ENCODE results near the gene ZFPM1. TPM values are rescaled to one million over a fixed set of nuclear protein-coding genes. Genes with fewer than 3 reads are reported as not detected.
"Not testable (repeated sequence)": the region's sequence is repeated elsewhere in the genome, so short reads cannot be mapped to it uniquely, and the experiment has no call there.

Gene ZFPM1
- total RNA-seq, 1 donor from 2014 or later = 0.52 TPM

GRCh38 chr16:88517208-88517774, 64.2 kb downstream of the ZFPM1 start:
- not testable (repeated sequence) for H3K27ac ChIP-seq (ENCODE audit: low read depth, low read length); H3K4me1 ChIP-seq (ENCODE audit: control insufficient read depth in 3 of 3, insufficient read depth in 3 of 3, low read length in 3 of 3); H3K36me3 ChIP-seq (ENCODE audit: control insufficient read depth in 3 of 3, insufficient read depth in 3 of 3, low read length in 3 of 3); H3K9ac ChIP-seq (ENCODE audit: low read depth in 1 of 3, low read length in 3 of 3); H3K9me3 ChIP-seq (ENCODE audit: control insufficient read depth in 3 of 3, low read length in 3 of 3); H3K4me3 ChIP-seq (ENCODE audit: low read length in 3 of 3)
- peaks cover 28 to 46% (median 32%) of the 10 kb centered on the region in 3 donors for H3K27me3 ChIP-seq (ENCODE audit: control insufficient read depth in 3 of 3, insufficient read depth in 3 of 3, low read length in 3 of 3)

- peaks cover 37 to 57% (median 39%) of the 10 kb centered on the region in 3 donors for H3K27me3 ChIP-seq (ENCODE audit: control insufficient read depth in 3 of 3, insufficient read depth in 3 of 3, low read length in 3 of 3)
- H3K36me3 ChIP-seq (ENCODE audit: control insufficient read depth in 3 of 3, insufficient read depth in 3 of 3, low read length in 3 of 3) = not testable (repeated sequence)
Measured at GRCh38 chr16:88518411-88519111, 65.5 kb downstream of the ZFPM1 start.

GRCh38 chr16:88519240-88519639, 66.2 kb downstream of the ZFPM1 start:
- Histone ChIP-seq H3K27me3 (ENCODE audit: control insufficient read depth in 3 of 3, insufficient read depth in 3 of 3, low read length in 3 of 3) (peaks cover 41 to 63% (median 45%) of the 10 kb centered on the region in 3 donors), H3K4me3 (ENCODE audit: low read length in 3 of 3) (no peak overlapping the region), H3K27ac (ENCODE audit: low read depth, low read length) (no peak overlapping the region), H3K36me3 (ENCODE audit: control insufficient read depth in 3 of 3, insufficient read depth in 3 of 3, low read length in 3 of 3) (no peaks in the 10 kb centered on the region), H3K9ac (ENCODE audit: low read depth in 1 of 3, low read length in 3 of 3) (no peak overlapping the region), H3K9me3 (ENCODE audit: control insufficient read depth in 3 of 3, low read length in 3 of 3) (no peaks in the 10 kb centered on the region), H3K4me1 (ENCODE audit: control insufficient read depth in 3 of 3, insufficient read depth in 3 of 3, low read length in 3 of 3) (no peaks in the 10 kb centered on the region)

More at GRCh38 chr16:88518411-88519111, 65.5 kb downstream of the ZFPM1 start:
- not testable (repeated sequence) for H3K4me1 ChIP-seq (ENCODE audit: control insufficient read depth in 3 of 3, insufficient read depth in 3 of 3, low read length in 3 of 3); H3K9ac ChIP-seq (ENCODE audit: low read depth in 1 of 3, low read length in 3 of 3); H3K27ac ChIP-seq (ENCODE audit: low read depth, low read length); H3K4me3 ChIP-seq (ENCODE audit: low read length in 3 of 3); H3K9me3 ChIP-seq (ENCODE audit: control insufficient read depth in 3 of 3, low read length in 3 of 3)

- Histone ChIP-seq H3K27me3 (ENCODE audit: control insufficient read depth in 3 of 3, insufficient read depth in 3 of 3, low read length in 3 of 3) (peaks cover 48 to 65% (median 51%) of the 10 kb centered on the region in 3 donors), H3K36me3 (ENCODE audit: control insufficient read depth in 3 of 3, insufficient read depth in 3 of 3, low read length in 3 of 3) (no peaks in the 10 kb centered on the region), H3K4me3 (ENCODE audit: low read length in 3 of 3) (no peak overlapping the region), H3K27ac (ENCODE audit: low read depth, low read length) (no peak overlapping the region), H3K4me1 (ENCODE audit: control insufficient read depth in 3 of 3, insufficient read depth in 3 of 3, low read length in 3 of 3) (peaks cover 0 to 6% (median 2%) of the 10 kb centered on the region in 3 donors), H3K9me3 (ENCODE audit: control insufficient read depth in 3 of 3, low read length in 3 of 3) (no peaks in the 10 kb centered on the region), H3K9ac (ENCODE audit: low read depth in 1 of 3, low read length in 3 of 3) (no peak overlapping the region)
Measured at GRCh38 chr16:88519938-88520653, 67.0 kb downstream of the ZFPM1 start.

GRCh38 chr16:88521674-88522073, 68.6 kb downstream of the ZFPM1 start:
- no peak overlapping the region for H3K27ac ChIP-seq (ENCODE audit: low read depth, low read length)
- H3K4me1 ChIP-seq (ENCODE audit: control insufficient read depth in 3 of 3, insufficient read depth in 3 of 3, low read length in 3 of 3) = peaks cover 6 to 20% (median 9%) of the 10 kb centered on the region in 3 donors
- H3K9me3 ChIP-seq (ENCODE audit: control insufficient read depth in 3 of 3, low read length in 3 of 3) = no peaks in the 10 kb centered on the region
- H3K4me3 ChIP-seq (ENCODE audit: low read length in 3 of 3) = no peak overlapping the region
- peaks cover 49 to 68% (median 53%) of the 10 kb centered on the region in 3 donors for H3K27me3 ChIP-seq (ENCODE audit: control insufficient read depth in 3 of 3, insufficient read depth in 3 of 3, low read length in 3 of 3)
- H3K36me3 ChIP-seq (ENCODE audit: control insufficient read depth in 3 of 3, insufficient read depth in 3 of 3, low read length in 3 of 3) = no peaks in the 10 kb centered on the region
- H3K9ac ChIP-seq (ENCODE audit: low read depth in 1 of 3, low read length in 3 of 3) = no peak overlapping the region

- no peaks in the 10 kb centered on the region for H3K9me3 ChIP-seq (ENCODE audit: control insufficient read depth in 3 of 3, low read length in 3 of 3)
- H3K36me3 ChIP-seq (ENCODE audit: control insufficient read depth in 3 of 3, insufficient read depth in 3 of 3, low read length in 3 of 3) = no peaks in the 10 kb centered on the region
- no peak overlapping the region for H3K9ac ChIP-seq (ENCODE audit: low read depth in 1 of 3, low read length in 3 of 3)
- H3K4me3 ChIP-seq (ENCODE audit: low read length in 3 of 3) = no peak overlapping the region
- H3K4me1 ChIP-seq (ENCODE audit: control insufficient read depth in 3 of 3, insufficient read depth in 3 of 3, low read length in 3 of 3) = peaks cover 13 to 27% (median 16%) of the 10 kb centered on the region in 3 donors
- H3K27me3 ChIP-seq (ENCODE audit: control insufficient read depth in 3 of 3, insufficient read depth in 3 of 3, low read length in 3 of 3) = peaks cover 49 to 76% (median 59%) of the 10 kb centered on the region in 3 donors
- H3K27ac ChIP-seq (ENCODE audit: low read depth, low read length) = no peak overlapping the region
Measured at GRCh38 chr16:88522276-88522949, 69.3 kb downstream of the ZFPM1 start.

GRCh38 chr16:88523309-88524161, 70.5 kb downstream of the ZFPM1 start:
- Histone ChIP-seq H3K36me3 (ENCODE audit: control insufficient read depth in 3 of 3, insufficient read depth in 3 of 3, low read length in 3 of 3) (no peaks in the 10 kb centered on the region), H3K27ac (ENCODE audit: low read depth, low read length) (no peak overlapping the region), H3K4me3 (ENCODE audit: low read length in 3 of 3) (no peak overlapping the region), H3K9me3 (ENCODE audit: control insufficient read depth in 3 of 3, low read length in 3 of 3) (no peaks in the 10 kb centered on the region), H3K9ac (ENCODE audit: low read depth in 1 of 3, low read length in 3 of 3) (no peak overlapping the region), H3K4me1 (ENCODE audit: control insufficient read depth in 3 of 3, insufficient read depth in 3 of 3, low read length in 3 of 3) (peaks cover 15 to 31% (median 19%) of the 10 kb centered on the region in 3 donors), H3K27me3 (ENCODE audit: control insufficient read depth in 3 of 3, insufficient read depth in 3 of 3, low read length in 3 of 3) (peaks cover 46 to 80% (median 62%) of the 10 kb centered on the region in 3 donors)

- no peak overlapping the region for H3K27ac ChIP-seq (ENCODE audit: low read depth, low read length)
- H3K9me3 ChIP-seq (ENCODE audit: control insufficient read depth in 3 of 3, low read length in 3 of 3) = no peaks in the 10 kb centered on the region
- H3K9ac ChIP-seq (ENCODE audit: low read depth in 1 of 3, low read length in 3 of 3) = no peak overlapping the region
- peaks cover 46 to 77% (median 58%) of the 10 kb centered on the region in 3 donors for H3K27me3 ChIP-seq (ENCODE audit: control insufficient read depth in 3 of 3, insufficient read depth in 3 of 3, low read length in 3 of 3)
- no peaks in the 10 kb centered on the region for H3K36me3 ChIP-seq (ENCODE audit: control insufficient read depth in 3 of 3, insufficient read depth in 3 of 3, low read length in 3 of 3)
- peaks cover 15 to 36% (median 20%) of the 10 kb centered on the region in 3 donors for H3K4me1 ChIP-seq (ENCODE audit: control insufficient read depth in 3 of 3, insufficient read depth in 3 of 3, low read length in 3 of 3)
- H3K4me3 ChIP-seq (ENCODE audit: low read length in 3 of 3) = no peak overlapping the region
Measured at GRCh38 chr16:88524274-88524972, 71.3 kb downstream of the ZFPM1 start.
